Measurements from ENCODE around the gene NARS2.
A peak's percentile ranks its signal among the peaks of the same experiment; 100 is the strongest.
"Not testable (repeated sequence)": the region's sequence is repeated elsewhere in the genome, so short reads cannot be mapped to it uniquely, and the experiment has no call there.

NARS2 gene

DNA sequence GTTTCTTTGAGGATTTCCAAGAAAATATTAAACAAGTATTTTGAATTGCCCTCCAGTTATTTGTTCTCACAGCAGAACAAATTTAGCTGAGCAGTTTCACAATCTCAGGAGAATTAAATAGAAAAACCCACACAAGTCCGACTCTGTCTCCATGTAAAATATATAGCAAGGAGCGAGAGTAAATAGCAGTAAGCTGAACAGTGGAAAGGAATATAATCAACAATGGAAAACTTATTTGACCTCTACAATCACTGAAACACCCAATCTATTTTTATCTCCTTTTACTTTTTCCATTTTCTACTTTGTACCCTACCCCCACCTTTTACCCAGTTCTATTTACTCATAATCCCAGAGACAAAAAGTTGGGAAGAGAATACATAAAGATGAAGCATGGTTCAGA lies 34.4 kb downstream of the NARS2 start:
- DNase-seq = no peak

- DNase-seq = no peak
Observed at GRCh38 chr11:78539506-78539905, 35.2 kb downstream of the NARS2 start.

DNA sequence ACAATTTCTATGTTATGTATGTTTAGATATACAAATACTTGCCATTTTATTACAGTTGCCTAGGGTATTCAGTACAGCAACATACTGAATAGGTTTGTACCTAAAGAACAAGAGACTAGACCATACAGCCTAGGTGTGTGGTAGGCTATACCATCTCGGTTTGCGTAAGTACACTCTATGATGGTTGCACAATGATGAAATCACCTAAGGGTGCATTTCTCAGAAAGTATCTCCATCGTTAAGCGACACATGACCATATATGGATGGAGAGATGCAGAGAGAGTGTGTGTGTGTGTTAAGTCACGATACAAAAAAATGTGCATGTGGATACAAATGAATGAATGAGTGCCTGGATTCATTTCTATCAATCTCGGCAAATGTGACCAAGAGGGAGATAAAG lies 37.7 kb downstream of the NARS2 start:
- DNase-seq = no peak

- DNase-seq = peak; percentile 85
Observed at GRCh38 chr11:78535920-78536319, 38.7 kb downstream of the NARS2 start.

DNA sequence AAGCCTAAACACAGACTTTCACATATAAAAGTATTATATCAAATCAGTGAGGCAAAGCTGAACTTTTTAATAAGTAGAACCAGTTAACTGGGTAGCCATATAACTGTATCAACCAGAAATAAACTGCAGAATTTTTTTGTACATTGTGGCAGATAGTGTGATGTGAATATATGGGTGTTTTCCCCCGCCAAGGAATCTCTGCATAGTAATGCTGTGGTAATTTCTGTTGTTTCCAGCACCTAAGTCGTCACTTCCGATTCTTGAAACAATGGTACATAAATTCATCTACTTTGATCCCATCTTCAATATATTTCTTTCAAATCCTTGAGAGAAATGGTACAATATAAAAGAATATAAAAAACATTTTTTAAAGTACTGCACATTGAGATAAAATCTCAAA lies 39.6 kb downstream of the NARS2 start:
- no peak for DNase-seq

DNA sequence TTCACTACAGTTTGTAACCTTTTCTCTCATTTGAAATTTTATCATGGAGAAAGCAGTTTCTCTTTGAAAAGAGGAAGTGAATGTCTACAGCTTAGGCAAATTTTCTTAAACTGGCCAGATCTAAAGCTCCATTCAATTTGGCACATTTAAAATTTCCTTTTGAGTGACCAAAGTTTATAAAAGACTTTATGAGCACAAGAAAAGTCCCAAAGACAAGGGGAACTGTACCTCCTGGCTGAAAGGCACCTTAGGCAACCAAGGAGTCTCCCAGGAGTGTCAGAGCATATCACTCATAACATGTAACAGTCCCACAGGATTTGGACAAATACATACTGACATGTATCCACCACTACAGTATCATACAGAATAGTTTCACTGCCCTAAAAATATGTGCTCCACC lies 41.3 kb downstream of the NARS2 start:
- no peak for DNase-seq

GRCh38 chr11:78532991-78533390 lies 41.7 kb downstream of the NARS2 start:
- DNase-seq = no peak

DNA sequence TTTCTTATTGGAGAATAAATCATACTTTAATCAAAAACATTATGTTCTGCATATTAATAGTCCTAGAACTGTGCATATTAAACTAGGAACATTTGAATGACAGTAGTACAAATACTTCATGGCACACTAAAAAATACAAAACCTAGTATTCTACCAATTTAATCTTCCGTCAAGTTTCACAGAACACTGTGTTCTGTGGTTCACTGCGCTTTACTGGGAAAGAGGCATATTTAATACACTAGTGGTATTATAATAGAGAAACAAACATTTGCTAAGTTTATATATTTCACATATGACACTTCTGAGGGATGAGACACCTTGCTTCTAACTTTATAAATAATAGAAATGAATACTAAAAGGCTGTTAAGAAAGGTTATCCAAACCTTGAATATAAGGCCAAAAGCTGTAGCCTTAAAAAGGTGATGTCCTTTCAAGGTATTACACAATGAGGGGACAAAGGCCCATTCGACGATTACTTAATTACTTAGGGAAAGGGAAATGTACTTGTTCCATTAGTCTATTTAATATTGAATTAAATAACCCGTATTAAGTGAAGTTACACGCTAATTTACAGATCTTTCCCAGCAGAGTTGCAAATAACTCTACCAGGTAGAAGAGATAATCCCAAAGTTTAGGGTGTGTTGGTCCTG lies 48.0 kb downstream of the NARS2 start:
- no peak for DNase-seq

GRCh38 chr11:78525720-78526119 lies 48.9 kb downstream of the NARS2 start:
- DNase-seq = no peak

DNA sequence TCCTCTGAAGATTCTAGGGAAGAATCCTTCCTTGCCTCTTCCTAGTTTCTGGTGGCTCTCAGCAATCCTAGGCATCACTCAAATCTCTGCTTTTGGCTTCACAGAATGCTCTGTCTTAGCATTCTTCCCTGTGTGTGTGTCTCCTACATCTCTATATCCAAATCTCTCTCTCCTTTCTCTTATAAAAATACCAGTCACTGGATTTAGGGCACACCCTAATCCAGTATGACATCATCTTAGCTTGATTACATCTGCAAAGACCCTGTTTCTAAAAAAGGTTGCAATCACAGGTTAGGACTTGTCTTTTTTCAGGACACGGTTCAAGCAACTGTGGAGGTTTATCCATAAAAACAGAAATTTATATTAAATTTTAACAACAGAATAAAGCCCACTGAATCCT lies 54.4 kb downstream of the NARS2 start:
- DNase-seq = no peak

DNA sequence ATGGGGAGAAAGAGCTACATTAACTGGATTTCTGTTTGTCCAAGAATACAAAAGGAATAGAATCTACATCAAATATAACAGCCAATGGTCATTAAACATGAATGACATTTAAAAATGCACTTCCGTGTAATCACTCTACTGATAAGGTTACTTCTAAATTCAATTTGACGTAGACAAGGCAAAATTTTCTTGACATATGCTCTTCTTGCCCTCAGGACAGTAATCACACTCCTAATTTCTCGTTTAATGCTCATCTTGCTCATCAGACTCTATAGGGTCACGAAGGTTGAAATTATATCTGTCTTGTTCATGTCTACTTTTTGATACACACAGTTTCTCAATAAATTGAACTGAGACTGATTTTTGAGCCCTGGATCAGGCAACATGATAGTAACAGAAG lies 58.4 kb downstream of the NARS2 start:
- no peak for DNase-seq

DNA sequence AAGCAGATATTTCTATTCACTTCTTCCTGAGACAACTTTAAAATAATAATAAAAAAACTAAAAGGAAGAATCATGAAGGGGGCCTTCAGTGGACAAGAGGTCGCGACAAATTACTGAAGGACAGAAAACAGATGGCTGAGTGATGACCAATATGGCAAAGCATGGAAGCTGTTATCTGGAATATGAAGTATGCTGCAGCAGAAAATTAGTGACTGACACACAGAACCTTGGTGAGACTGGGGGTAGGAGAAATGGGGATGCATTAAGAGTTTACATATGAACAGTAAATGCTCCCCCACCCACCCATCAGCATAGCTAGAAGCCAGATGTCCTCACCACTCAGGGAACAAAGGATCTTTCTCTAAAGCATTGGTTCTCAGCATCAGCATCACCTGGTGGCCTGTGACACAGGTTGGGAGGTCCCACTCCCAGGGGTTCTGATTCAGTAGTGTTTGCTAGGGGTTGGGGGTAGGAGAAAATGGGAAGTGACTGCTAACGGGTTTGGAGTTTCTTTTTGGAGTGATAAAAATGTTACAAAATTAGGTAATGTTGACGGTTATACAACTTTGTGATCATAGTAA lies 59.7 kb downstream of the NARS2 start:
- DNase-seq = no peak

DNA sequence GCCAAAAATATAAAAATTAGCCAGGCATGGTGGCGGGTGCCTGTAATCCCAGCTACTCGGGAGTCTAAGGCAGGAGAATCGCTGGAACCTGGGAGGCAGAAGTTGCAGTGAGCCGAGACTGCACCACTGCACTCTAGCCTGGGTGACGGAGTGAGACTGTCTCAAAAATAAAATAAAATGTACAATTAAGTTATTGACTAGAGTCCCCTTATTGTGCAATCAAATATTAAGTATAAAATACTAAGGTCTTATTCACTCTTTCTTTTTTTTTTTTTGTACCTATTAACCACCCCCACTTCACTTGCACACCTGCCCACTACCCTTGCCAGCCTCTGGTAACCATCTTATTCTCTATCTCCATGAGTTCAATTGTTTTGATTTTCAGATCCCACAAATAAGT lies 61.6 kb downstream of the NARS2 start:
- not testable (repeated sequence) for DNase-seq

- no peak for DNase-seq
Observed at GRCh38 chr11:78510597-78510996, 64.1 kb downstream of the NARS2 start.

DNA sequence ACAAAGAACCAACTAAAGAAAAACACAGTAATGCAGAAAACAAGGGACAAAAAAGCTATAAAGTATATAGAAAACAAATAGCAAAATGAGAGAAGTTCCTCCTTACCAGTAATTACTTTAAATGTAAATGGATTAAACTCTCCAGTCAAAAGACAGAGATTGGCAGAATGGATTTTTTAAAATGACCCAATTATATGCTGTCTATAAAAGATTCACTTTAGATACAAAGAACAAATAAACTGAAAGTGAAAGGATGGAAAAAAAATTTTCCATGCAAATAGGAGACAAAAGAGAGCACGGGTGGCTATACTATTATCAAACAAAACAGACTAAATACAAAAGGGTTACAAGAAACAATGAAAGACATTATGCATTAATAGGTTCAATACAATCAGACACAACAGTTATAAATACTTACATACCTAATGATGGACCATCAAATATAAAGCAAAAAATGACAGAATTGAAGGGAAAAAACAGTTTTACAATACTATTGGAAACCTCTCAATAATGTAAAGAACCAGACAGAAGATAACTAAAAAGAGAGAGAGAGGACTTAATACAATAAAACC lies 64.6 kb downstream of the NARS2 start:
- no peak for DNase-seq

DNA sequence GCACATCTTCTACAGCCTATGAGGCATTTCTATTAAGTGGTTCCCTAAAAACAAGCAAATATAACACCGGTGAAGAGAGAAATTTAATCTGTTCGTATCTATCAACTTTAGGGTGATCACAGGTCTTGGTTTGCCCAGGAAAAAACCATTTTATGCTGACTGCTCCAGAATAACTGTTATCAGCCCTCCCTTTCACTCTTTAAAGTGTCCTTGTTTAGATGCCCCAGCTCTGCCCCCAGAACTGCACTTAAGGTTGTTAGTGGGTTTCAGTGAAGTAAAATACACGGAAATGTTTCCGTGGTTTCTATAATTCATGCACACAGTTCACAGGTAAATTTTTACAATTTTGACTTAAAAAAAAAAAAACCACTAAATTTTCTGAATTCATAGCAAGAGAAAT lies 70.0 kb downstream of the NARS2 start:
- DNase-seq = no peak

DNA sequence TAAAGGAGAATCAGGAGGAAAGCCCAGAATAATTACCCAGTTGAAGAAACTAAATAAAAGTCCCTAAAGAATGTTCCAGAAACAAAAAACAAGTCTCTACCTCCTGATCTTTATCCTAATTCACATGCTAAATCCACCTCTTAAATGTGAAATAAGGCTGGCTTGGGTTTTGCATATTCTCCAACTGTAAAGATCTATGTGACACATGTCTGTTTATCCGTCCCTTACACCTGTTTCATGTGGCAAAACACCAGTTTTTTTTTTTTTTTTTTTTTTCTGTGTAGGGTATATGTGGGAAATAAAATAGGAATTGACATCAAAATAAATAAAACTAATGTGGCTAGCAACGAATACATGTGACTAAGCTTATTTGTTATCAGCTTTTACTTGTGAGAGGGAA lies 70.5 kb downstream of the NARS2 start:
- no peak for DNase-seq

DNA sequence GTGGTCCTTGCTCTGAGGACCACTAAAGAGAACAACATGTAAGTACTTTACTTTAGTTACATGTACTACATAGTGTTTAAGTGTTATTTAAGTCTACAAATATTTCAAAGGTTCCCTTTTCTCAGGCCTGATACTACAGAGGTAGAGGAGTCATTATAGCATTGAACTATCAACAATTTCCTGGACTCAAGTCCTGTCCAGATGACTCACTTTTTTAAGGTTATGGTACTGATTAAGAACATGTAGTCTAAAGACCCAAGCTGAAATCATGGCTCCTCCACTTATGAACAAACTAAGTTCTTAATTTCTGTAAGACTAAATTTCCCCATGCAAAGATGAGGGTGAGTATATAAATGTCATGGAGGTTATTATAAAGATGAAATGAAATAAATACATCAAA lies 74.7 kb downstream of the NARS2 start:
- DNase-seq = peak; percentile 11

GRCh38 chr11:78497293-78497692 lies 77.4 kb downstream of the NARS2 start:
- DNase-seq = no peak

DNA sequence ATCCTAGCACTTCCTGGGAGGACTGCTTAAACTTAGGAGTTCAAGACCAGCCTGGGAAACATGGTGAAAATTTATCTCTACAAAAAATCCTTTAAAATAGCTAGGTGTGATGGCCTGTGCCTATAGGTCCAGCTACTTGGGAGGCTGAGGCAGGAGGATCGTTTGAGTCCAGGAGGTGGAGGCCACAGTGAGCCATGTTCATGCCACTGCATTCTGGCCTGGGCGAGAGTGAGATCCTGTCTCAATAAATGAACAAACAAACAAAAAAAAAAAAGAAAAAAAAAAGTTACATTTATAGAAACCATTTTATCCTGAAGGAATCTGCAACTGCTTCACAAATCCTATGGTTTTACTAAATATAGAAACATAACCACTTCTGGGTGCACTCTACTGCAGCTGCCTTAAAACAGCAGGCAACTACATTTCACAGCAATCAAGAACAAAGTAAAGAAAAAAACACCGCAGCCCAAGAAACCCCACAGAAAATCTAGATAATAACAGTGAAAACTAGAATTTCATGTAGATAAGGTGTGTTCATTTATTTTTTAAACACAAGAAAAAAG lies 81.2 kb downstream of the NARS2 start:
- DNase-seq = no peak

DNA sequence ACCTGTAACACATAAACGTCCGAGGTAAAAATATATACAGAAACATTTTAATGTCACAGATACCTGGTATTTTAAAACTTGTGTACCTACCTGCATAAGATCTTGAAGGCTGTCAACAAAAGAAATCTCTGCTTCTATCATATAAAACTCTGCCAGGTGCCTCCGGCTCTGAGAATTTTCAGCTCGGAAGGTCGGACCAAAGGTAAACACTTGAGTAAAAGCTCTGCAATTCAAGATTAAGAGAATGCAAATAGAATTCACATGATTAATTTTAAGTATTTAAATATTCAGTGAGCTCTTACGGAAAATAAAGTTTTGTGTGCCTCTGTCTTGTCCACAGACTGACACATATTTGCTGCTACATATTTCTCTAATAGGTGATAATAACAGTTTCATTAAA lies 81.7 kb downstream of the NARS2 start:
- DNase-seq = no peak

DNA sequence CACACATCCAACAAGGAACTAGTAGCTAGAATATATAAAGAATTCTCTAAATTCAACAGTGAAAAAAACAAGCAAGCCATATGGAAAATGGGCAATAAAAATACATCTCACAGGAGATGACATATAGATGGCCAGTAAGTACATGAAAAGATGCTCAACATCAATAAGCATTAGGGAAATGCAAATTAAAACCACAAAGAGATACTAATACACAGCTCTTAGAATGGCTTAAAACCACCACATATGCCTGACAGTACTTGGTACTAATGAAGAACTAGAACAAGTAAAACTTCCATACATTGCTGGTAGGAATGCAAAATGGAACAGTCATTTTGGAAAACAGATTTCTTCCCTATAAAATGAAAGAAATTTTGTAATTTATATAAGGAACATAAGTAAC lies 85.5 kb downstream of the NARS2 start:
- DNase-seq = no peak

GRCh38 chr11:78478536-78478935 lies 96.1 kb downstream of the NARS2 start:
- DNase-seq = no peak

GRCh38 chr11:78476066-78476465 lies 98.6 kb downstream of the NARS2 start:
- DNase-seq = no peak

DNA sequence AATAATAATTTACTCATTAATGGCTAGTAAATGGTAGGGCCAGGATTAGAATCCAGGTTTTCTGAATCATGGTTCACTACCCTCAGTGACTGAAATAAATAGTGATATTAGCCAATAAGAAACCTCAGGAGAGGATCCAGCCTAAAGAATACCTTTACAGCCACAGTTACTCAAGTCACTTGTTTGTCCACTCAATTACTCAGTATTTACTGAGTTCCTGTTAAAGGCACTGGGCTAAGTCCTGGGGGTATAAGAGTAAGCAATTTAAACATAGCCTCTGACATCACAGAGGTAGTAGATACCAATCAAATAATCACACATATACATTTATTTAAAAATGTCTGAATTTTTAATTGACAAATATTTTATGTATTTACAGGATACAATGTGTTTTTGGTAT lies 100.2 kb downstream of the NARS2 start:
- no peak for DNase-seq

Measured in HCEC 1CT (cell line).